CD1c-positive myeloid dendritic cell (primary cell): Measurements from ENCODE around the gene CHD3.
A peak's percentile ranks its signal among the peaks of the same experiment; 100 is the strongest.

Experiments used
- DNase-seq: peaks from one replicate; pipeline ENCODE4 v3.0.0-alpha.2; 2016; ENCODE audit errors: extremely low spot score

CHD3 gene

GRCh38 chr17:7888184-7888920 lies at the start of gene CHD3:
CHD3 (plus strand) TSS chr17:7888789; CDS start chr17:7889001, 212 bp downstream.
- DNase-seq: peak; percentile 21

GRCh38 chr17:7839190-7839875 lies 49.3 kb upstream of the CHD3 start:
- peak; percentile 62 for DNase-seq

- DNase-seq: peak; percentile 13
Measured at GRCh38 chr17:7839876-7840261, 48.7 kb upstream of the CHD3 start.

- peak; percentile 33 for DNase-seq
Measured at GRCh38 chr17:7840441-7840840, 48.1 kb upstream of the CHD3 start.

- DNase-seq: no peak
Measured at GRCh38 chr17:7840875-7841274, 47.7 kb upstream of the CHD3 start.

- peak; percentile 93 for DNase-seq
Measured at GRCh38 chr17:7841396-7841914, 47.1 kb upstream of the CHD3 start.

- DNase-seq: peak; percentile 88
Measured at GRCh38 chr17:7841915-7842379, 46.6 kb upstream of the CHD3 start.

- peak; percentile 97 for DNase-seq
Measured at GRCh38 chr17:7842380-7843256, 46.0 kb upstream of the CHD3 start.

GRCh38 chr17:7843257-7843535 lies 45.4 kb upstream of the CHD3 start:
- DNase-seq: no peak

GRCh38 chr17:7843536-7844291 lies 44.9 kb upstream of the CHD3 start:
- peak; percentile 98 for DNase-seq

GRCh38 chr17:7844292-7845154 lies 44.1 kb upstream of the CHD3 start:
- DNase-seq: peak; percentile 97

- no peak for DNase-seq
Measured at GRCh38 chr17:7845359-7846062, 43.1 kb upstream of the CHD3 start.

- no peak for DNase-seq
Measured at GRCh38 chr17:7846063-7846735, 42.4 kb upstream of the CHD3 start.

- no peak for DNase-seq
Measured at GRCh38 chr17:7846765-7847661, 41.6 kb upstream of the CHD3 start.

GRCh38 chr17:7848131-7848579 lies 40.4 kb upstream of the CHD3 start:
- no peak for DNase-seq

- DNase-seq: no peak
Measured at GRCh38 chr17:7848739-7849129, 39.9 kb upstream of the CHD3 start.

- DNase-seq: no peak
Measured at GRCh38 chr17:7849130-7849750, 39.3 kb upstream of the CHD3 start.
